HCT116 (cell line): Measurements from ENCODE around the gene KCND2.

ENCODE experiments used
- EGR1 ChIP-seq: IDR thresholded peaks from 2 replicates; pipeline ENCODE4 v1.6.1; 2012; ENCODE audit warnings: low read depth
- EZH2phosphoT487 ChIP-seq: fragments of 200-600 bp; IDR thresholded peaks from 2 replicates; pipeline ENCODE4 v1.6.1; 2018; ENCODE audit warnings: antibody characterized with exemption, borderline replicate concordance
- FOSL1 ChIP-seq: IDR thresholded peaks from 2 replicates; pipeline ENCODE4 v1.6.1; 2012; ENCODE audit warnings: low read depth
- POLR2A ChIP-seq: IDR thresholded peaks from 2 replicates; pipeline ENCODE4 v1.7.0; 2011; ENCODE audit warnings: borderline replicate concordance; ENCODE audit not compliant: insufficient read depth, insufficient read length; ENCODE audit errors: extremely low read depth
- POLR2AphosphoS5 ChIP-seq: IDR thresholded peaks from 2 replicates; pipeline ENCODE4 v1.6.1; 2011; ENCODE audit warnings: mild to moderate bottlenecking, low read depth, low read length, moderate library complexity
- YY1 ChIP-seq: IDR thresholded peaks from 2 replicates; pipeline ENCODE4 v1.6.1; 2011; ENCODE audit warnings: low read length, low read depth, moderate library complexity, mild to moderate bottlenecking; ENCODE audit not compliant: insufficient replicate concordance; ENCODE audit errors: extremely low read depth
- TF ChIP-seq, protein P1 (sequence below), 3 experiments: fragments of 200-600 bp in 1 of 3; sonication (generic) in 1 of 3; IDR thresholded peaks in 2 of 3; conservative IDR thresholded peaks in 1 of 3; 2 replicates each; pipeline ENCODE4 v1.5.1; 2012 to 2017; ENCODE audit warnings: low read depth in 2 of 3, low read length in 2 of 3, antibody characterized with exemption in 1 of 3, borderline replicate concordance in 1 of 3, control low read depth in 1 of 3, mild to moderate bottlenecking in 1 of 3, mixed read lengths in 1 of 3, mixed run types in 1 of 3, moderate library complexity in 1 of 3; ENCODE audit not compliant: insufficient read depth in 1 of 3
- TF ChIP-seq, protein P2 (sequence below): IDR thresholded peaks from 2 replicates; pipeline ENCODE4 v1.6.1; 2012; ENCODE audit warnings: low read depth
- TF ChIP-seq, protein P3 (sequence below): IDR thresholded peaks from 2 replicates; pipeline ENCODE4 v1.6.1; 2012

DNA sequence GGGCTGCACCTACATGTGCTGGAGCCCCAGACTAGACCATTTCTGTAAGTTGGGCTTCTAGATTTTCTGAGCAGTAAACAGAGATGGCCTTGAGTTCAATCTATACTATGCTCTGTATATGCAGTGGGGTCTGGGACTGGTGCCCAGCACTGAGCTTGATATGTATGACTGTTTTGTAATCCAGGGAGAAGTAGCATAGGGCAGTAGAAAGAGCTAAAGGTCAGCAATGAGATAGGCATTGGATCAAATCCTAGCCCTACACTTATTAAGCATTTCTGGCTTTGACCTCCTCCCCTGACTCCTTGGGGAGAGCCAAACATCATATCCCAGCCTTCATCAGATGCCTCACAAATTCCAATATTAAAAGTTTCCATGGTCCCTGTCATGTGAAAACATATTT lies 330.4 kb downstream of the KCND2 start:
- TF ChIP-seq, protein P1, sequence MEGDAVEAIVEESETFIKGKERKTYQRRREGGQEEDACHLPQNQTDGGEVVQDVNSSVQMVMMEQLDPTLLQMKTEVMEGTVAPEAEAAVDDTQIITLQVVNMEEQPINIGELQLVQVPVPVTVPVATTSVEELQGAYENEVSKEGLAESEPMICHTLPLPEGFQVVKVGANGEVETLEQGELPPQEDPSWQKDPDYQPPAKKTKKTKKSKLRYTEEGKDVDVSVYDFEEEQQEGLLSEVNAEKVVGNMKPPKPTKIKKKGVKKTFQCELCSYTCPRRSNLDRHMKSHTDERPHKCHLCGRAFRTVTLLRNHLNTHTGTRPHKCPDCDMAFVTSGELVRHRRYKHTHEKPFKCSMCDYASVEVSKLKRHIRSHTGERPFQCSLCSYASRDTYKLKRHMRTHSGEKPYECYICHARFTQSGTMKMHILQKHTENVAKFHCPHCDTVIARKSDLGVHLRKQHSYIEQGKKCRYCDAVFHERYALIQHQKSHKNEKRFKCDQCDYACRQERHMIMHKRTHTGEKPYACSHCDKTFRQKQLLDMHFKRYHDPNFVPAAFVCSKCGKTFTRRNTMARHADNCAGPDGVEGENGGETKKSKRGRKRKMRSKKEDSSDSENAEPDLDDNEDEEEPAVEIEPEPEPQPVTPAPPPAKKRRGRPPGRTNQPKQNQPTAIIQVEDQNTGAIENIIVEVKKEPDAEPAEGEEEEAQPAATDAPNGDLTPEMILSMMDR (IDR thresholded peaks at IDR 0.05 in 2 of 3, conservative IDR thresholded peaks at IDR 0.05 in 1 of 3; ENCODE audit: borderline replicate concordance in 1 of 3, insufficient read depth in 1 of 3, low read depth in 2 of 3, low read length in 2 of 3) = no peak
- TF ChIP-seq YY1 (no peak), POLR2AphosphoS5 (no peak), POLR2A (no peak), EZH2phosphoT487 (no peak), FOSL1 (no peak), EGR1 (no peak)
- TF ChIP-seq, protein P2, sequence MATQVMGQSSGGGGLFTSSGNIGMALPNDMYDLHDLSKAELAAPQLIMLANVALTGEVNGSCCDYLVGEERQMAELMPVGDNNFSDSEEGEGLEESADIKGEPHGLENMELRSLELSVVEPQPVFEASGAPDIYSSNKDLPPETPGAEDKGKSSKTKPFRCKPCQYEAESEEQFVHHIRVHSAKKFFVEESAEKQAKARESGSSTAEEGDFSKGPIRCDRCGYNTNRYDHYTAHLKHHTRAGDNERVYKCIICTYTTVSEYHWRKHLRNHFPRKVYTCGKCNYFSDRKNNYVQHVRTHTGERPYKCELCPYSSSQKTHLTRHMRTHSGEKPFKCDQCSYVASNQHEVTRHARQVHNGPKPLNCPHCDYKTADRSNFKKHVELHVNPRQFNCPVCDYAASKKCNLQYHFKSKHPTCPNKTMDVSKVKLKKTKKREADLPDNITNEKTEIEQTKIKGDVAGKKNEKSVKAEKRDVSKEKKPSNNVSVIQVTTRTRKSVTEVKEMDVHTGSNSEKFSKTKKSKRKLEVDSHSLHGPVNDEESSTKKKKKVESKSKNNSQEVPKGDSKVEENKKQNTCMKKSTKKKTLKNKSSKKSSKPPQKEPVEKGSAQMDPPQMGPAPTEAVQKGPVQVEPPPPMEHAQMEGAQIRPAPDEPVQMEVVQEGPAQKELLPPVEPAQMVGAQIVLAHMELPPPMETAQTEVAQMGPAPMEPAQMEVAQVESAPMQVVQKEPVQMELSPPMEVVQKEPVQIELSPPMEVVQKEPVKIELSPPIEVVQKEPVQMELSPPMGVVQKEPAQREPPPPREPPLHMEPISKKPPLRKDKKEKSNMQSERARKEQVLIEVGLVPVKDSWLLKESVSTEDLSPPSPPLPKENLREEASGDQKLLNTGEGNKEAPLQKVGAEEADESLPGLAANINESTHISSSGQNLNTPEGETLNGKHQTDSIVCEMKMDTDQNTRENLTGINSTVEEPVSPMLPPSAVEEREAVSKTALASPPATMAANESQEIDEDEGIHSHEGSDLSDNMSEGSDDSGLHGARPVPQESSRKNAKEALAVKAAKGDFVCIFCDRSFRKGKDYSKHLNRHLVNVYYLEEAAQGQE = no peak
- TF ChIP-seq, protein P3, sequence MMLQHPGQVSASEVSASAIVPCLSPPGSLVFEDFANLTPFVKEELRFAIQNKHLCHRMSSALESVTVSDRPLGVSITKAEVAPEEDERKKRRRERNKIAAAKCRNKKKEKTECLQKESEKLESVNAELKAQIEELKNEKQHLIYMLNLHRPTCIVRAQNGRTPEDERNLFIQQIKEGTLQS = no peak
